K562 (cell line): ENCODE results near the gene SRI. TPM values are rescaled to one million over a fixed set of nuclear protein-coding genes. Genes with fewer than 3 reads are reported as not detected.

Source experiments
- ASH1L ChIP-seq: fragments of 450-650 bp; IDR thresholded peaks from 2 replicates; pipeline ENCODE4 v1.6.1; 2018; ENCODE audit warnings: borderline replicate concordance, mild to moderate bottlenecking, low read depth; ENCODE audit not compliant: partially characterized antibody
- CHCHD3 ChIP-seq: fragments of 250-450 bp; sonication (Bioruptor Pico); IDR thresholded peaks from 2 replicates; pipeline ENCODE4 v2.1.2; 2022; ENCODE audit warnings: mild to moderate bottlenecking
- CTCF ChIP-seq, 3 experiments: IDR thresholded peaks in 2 of 3; conservative IDR thresholded peaks in 1 of 3; 2 replicates each; pipeline ENCODE4 v1.5.1; 2011 to 2012; ENCODE audit warnings: low read length in 3 of 3, mild to moderate bottlenecking in 3 of 3, control low read depth in 2 of 3, improper control_type of control experiment in 1 of 3, inconsistent platforms in 1 of 3, low read depth in 1 of 3, mixed read lengths in 1 of 3, moderate library complexity in 1 of 3; ENCODE audit not compliant: insufficient read depth in 2 of 3
- CXXC5 ChIP-seq: fragments of 250-450 bp; sonication (Bioruptor Pico); IDR thresholded peaks from 2 replicates; pipeline ENCODE4 v1.8.0; 2022; ENCODE audit warnings: inconsistent platforms, mild to moderate bottlenecking, moderate library complexity
- E2F1 ChIP-seq: sonication (generic); formaldehyde crosslinking; IDR thresholded peaks from 2 replicates; pipeline ENCODE4 v1.8.1; 2023; ENCODE audit warnings: mild to moderate bottlenecking, missing genetic modification reagents, moderate library complexity
- FOXJ3 ChIP-seq: sonication (generic); formaldehyde crosslinking; IDR thresholded peaks from 2 replicates; pipeline ENCODE4 v1.4.0; 2020; ENCODE audit warnings: mild to moderate bottlenecking, missing genetic modification reagents
- FOXK1 ChIP-seq: sonication (generic); formaldehyde crosslinking; IDR thresholded peaks from 2 replicates; pipeline ENCODE4 v1.8.0; 2022; ENCODE audit warnings: missing genetic modification reagents, mild to moderate bottlenecking, borderline replicate concordance
- JUND ChIP-seq, 2 experiments: IDR thresholded peaks; 2 replicates in 1 of 2; 3 replicates in 1 of 2; pipeline ENCODE4 v1.6.1; 2011; ENCODE audit warnings: borderline replicate concordance in 2 of 2, low read depth in 2 of 2, low read length in 2 of 2, improper control_type of control experiment in 1 of 2, missing biosample characterization in 1 of 2, missing genetic modification characterization in 1 of 2, missing genetic modification reagents in 1 of 2
- MXI1 ChIP-seq: IDR thresholded peaks from 2 replicates; pipeline ENCODE4 v1.6.1; 2011; ENCODE audit warnings: low read depth, mild to moderate bottlenecking, improper control_type of control experiment, low read length
- RBBP5 ChIP-seq: fragments of 200-600 bp; sonication (generic); IDR thresholded peaks from 2 replicates; pipeline ENCODE4 v1.6.1; 2012; ENCODE audit warnings: borderline replicate concordance, mild to moderate bottlenecking, low read length, control low read depth, inconsistent platforms; ENCODE audit not compliant: insufficient read depth, poor library complexity, severe bottlenecking
- RCOR1 ChIP-seq, 2 experiments: IDR thresholded peaks; 2 replicates each; pipeline ENCODE4 v1.6.1; 2012; ENCODE audit warnings: low read depth in 2 of 2, low read length in 2 of 2, borderline replicate concordance in 1 of 2, improper control_type of control experiment in 1 of 2
- RNF2 ChIP-seq: sonication (generic); IDR thresholded peaks from 2 replicates; pipeline ENCODE4 v1.6.1; 2016
- SFPQ ChIP-seq: fragments of 200-400 bp; formaldehyde crosslinking; IDR thresholded peaks from 2 replicates; pipeline ENCODE4 v1.6.1; 2017; ENCODE audit warnings: mild to moderate bottlenecking, low read depth, low read length, moderate library complexity
- SRF ChIP-seq, 2 experiments: fragments of 250-450, 450-650 bp in 1 of 2; sonication (Bioruptor Pico) in 1 of 2; sonication (generic) in 1 of 2; formaldehyde crosslinking; IDR thresholded peaks; 2 replicates each; pipeline versions ENCODE4 v1.5.0 to v1.5.1; 2020 to 2022; ENCODE audit warnings: mild to moderate bottlenecking in 1 of 2, missing genetic modification reagents in 1 of 2
- VEZF1 ChIP-seq: fragments of 200-800 bp; sonication (Bioruptor generic); IDR thresholded peaks from 2 replicates; pipeline ENCODE4 v1.6.1; 2017; ENCODE audit warnings: missing genetic modification characterization, missing compliant biosample characterization
- ZBTB7A ChIP-seq: IDR thresholded peaks from 2 replicates; pipeline ENCODE4 v1.6.1; 2011; ENCODE audit warnings: low read depth, mild to moderate bottlenecking, low read length, moderate library complexity, borderline replicate concordance; ENCODE audit not compliant: control insufficient read depth
- ZNF408 ChIP-seq: fragments of 250-450 bp; sonication (Bioruptor Pico); IDR thresholded peaks from 2 replicates; pipeline ENCODE4 v1.4.0; 2020; ENCODE audit warnings: low read depth, mild to moderate bottlenecking, moderate library complexity
- polyA plus RNA-seq, 8 experiments: library from polyadenylated mRNA; depleted of rRNA in 4 of 8; stranded (reverse) in 5 of 8; unstranded in 3 of 8; fragments of >200 nt; fragmentation: Nextera tagmentation in 2 of 8; fragmentation: Illumina TruSeq in 1 of 8; extraction: Ambion mirVana in 2 of 8; extraction: Trizol in 1 of 8; gene quantifications; 2 replicates each; pipeline versions ENCODE4 v1.2.1 to v1.2.3, GENCODE V29; 2011 to 2014; ENCODE audit warnings: inconsistent platforms in 1 of 8, missing spikeins in 1 of 8
- total RNA-seq, 7 experiments: library from RNA; depleted of rRNA in 6 of 7; stranded (reverse); fragments of >200 nt in 6 of 7; fragmentation: Illumina TruSeq in 2 of 7; extraction: Trizol in 2 of 7; gene quantifications; 2 replicates each; pipeline versions ENCODE4 v1.2.1 to v1.2.3, GENCODE V29; 2011 to 2021; ENCODE audit warnings: low replicate concordance in 1 of 7

SRI gene
- total and polyA plus RNA-seq, 9 of the 15 experiments (the other 6 are each of a cell fraction or from before 2014, with no cell fraction given) = 56.4 to 158 (median 119) TPM

- TF ChIP-seq RBBP5 (peak; percentile 90), RNF2 (peak; percentile 66; the same call in 1 of the 2 replicates), FOXJ3 (CRISPR knock-in tag) (no peak), CXXC5 (CRISPR knock-in tag) (peak; percentile 92), CHCHD3 (CRISPR knock-in tag) (no peak), CTCF (IDR thresholded peaks at IDR 0.05 in 2 of 3, conservative IDR thresholded peaks at IDR 0.05 in 1 of 3; ENCODE audit: insufficient read depth in 2 of 3, low read depth in 1 of 3, low read length in 3 of 3) (peak; percentile 60 to 72 (median 68)), SRF (CRISPR knock-in tag; IDR thresholded peaks at IDR 0.05) (peak in 1 of 2 experiments; percentile 44; a peak in 1 of 4 replicates), RCOR1 (IDR thresholded peaks at IDR 0.05; ENCODE audit: borderline replicate concordance in 1 of 2, low read depth in 2 of 2, low read length in 2 of 2) (peak in 1 of 2 experiments; percentile 41; a peak in 2 of 4 replicates), ZBTB7A (peak; percentile 31; the same call in 1 of the 2 replicates), E2F1 (CRISPR knock-in tag) (peak; percentile 55; the same call in 1 of the 2 replicates), ZNF408 (CRISPR knock-in tag) (no peak), SFPQ (no peak), FOXK1 (0 out of 2 replicates have a peak, but pooled peaks have one; percentile 25), JUND (IDR thresholded peaks at IDR 0.05; ENCODE audit: borderline replicate concordance, low read depth, low read length) (peak; percentile 96), JUND (tag; IDR thresholded peaks at IDR 0.05; ENCODE audit: borderline replicate concordance, low read depth, low read length) (no peak; the same call in 2 of the 3 replicates), ASH1L (peak; percentile 84), MXI1 (no peak), VEZF1 (peak; percentile 85)
These were observed at the start of gene SRI (continued) for GRCh38 chr7:88219781-88220747.
